Nephron progenitor cell (in vitro differentiated cells): Measurements from ENCODE around the gene TRMT61A.

Experiments used
- DNase-seq: peaks from one replicate; pipeline ENCODE4 v3.0.0; 2021
- H3K27ac Mint-ChIP-seq: 2 replicates; pipeline ENCODE4 v1.8.0; 2021; ENCODE audit warnings: mild to moderate bottlenecking, moderate library complexity, mixed read lengths
- H3K27me3 Mint-ChIP-seq: 2 replicates; pipeline ENCODE4 v1.8.0; 2021; ENCODE audit warnings: mild to moderate bottlenecking, low read depth, mixed read lengths; ENCODE audit not compliant: poor library complexity
- H3K36me3 Mint-ChIP-seq: 2 replicates; pipeline ENCODE4 v1.8.0; 2021; ENCODE audit warnings: low read depth, mixed read lengths
- H3K4me1 Mint-ChIP-seq: 2 replicates; pipeline ENCODE4 v1.8.0; 2021; ENCODE audit warnings: mixed read lengths
- H3K4me3 Mint-ChIP-seq: 2 replicates; pipeline ENCODE4 v1.8.0; 2021; ENCODE audit warnings: mild to moderate bottlenecking, moderate library complexity, mixed read lengths
- H3K9me3 Mint-ChIP-seq: 2 replicates; pipeline ENCODE4 v1.8.0; 2021; ENCODE audit warnings: mild to moderate bottlenecking, moderate library complexity, mixed read lengths
- CTCF ChIP-seq: fragments of 200-600 bp; sonication (generic); IDR thresholded peaks from 2 replicates; pipeline ENCODE4 v1.5.0; 2021; ENCODE audit warnings: antibody characterized with exemption

The TRMT61A gene

DNA sequence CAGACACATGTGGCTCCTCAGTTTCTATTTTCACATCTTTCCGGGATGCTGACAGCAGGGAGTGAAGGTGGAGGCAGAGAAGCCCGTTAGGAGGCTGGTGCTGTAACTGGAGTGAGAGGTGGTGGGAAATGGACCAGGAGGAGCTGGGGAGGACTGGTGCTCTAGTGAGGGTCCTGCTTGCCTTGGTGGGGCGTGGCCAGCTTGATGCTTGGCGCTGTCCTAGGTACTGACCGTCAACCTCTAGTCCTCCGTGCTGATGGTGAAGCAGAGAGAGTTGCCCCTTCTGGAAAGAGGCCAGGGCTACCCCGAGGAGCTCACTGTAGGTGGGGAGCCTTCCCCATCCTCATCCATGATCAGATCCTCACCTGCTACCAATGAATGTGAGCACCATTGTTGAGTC lies 1.4 kb downstream of the TRMT61A start:
- Mint-ChIP-seq H3K27me3 (no peaks in the 10 kb centered on the region), H3K4me1 (peaks cover 48% of the 10 kb centered on the region), H3K27ac (no peak overlapping the region), H3K9me3 (no peaks in the 10 kb centered on the region), H3K4me3 (peak overlapping the region; percentile 95), H3K36me3 (no peaks in the 10 kb centered on the region)
- TF ChIP-seq CTCF, result no peak
- peak; percentile 83 for DNase-seq

DNA sequence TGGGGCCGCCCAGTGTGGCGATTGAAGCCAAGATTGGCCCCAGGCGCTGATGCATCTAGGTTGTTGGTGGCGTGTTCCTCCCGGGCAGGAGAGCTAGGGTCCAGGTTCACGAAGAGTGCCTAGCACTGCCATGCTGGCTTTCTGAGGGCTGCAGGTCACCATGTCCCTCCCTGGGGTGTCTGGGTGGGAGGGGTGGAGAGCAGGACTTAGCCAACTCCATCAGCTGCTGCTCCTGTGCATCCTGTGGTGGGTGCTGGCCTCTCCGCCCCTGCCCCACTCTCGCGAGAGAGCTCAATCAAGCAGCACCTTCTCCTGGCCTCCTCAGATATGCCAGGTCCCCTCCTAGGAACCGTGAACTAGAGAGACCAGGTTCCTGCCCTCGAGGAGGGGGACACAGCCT lies 1.8 kb downstream of the TRMT61A start:
- H3K9me3 Mint-ChIP-seq, result no peaks in the 10 kb centered on the region
- no peaks in the 10 kb centered on the region for H3K27me3 Mint-ChIP-seq
- no peaks in the 10 kb centered on the region for H3K36me3 Mint-ChIP-seq
- no peak overlapping the region for H3K4me3 Mint-ChIP-seq
- no peak for DNase-seq
- no peak for TF ChIP-seq CTCF
- no peak overlapping the region for H3K27ac Mint-ChIP-seq
- peaks cover 43% of the 10 kb centered on the region for H3K4me1 Mint-ChIP-seq

- no peak overlapping the region for H3K4me3 Mint-ChIP-seq
These were observed 2.6 kb downstream of the TRMT61A start for GRCh38 chr14:103531421-103532215.

GRCh38 chr14:103532216-103533136 lies 3.5 kb downstream of the TRMT61A start:
- Mint-ChIP-seq H3K9me3 (no peaks in the 10 kb centered on the region), H3K27me3 (no peaks in the 10 kb centered on the region), H3K36me3 (no peaks in the 10 kb centered on the region), H3K4me3 (no peak overlapping the region), H3K27ac (no peak overlapping the region), H3K4me1 (peaks cover 28% of the 10 kb centered on the region)
- TF ChIP-seq CTCF, result no peak
- DNase-seq, result no peak

More at GRCh38 chr14:103531421-103532215, 2.6 kb downstream of the TRMT61A start:
- H3K4me1 Mint-ChIP-seq, result peaks cover 36% of the 10 kb centered on the region
- no peaks in the 10 kb centered on the region for H3K36me3 Mint-ChIP-seq
- H3K27me3 Mint-ChIP-seq, result no peaks in the 10 kb centered on the region
- no peak for TF ChIP-seq CTCF
- no peaks in the 10 kb centered on the region for H3K9me3 Mint-ChIP-seq
- DNase-seq, result no peak
- H3K27ac Mint-ChIP-seq, result no peak overlapping the region

GRCh38 chr14:103533137-103533998 lies 4.4 kb downstream of the TRMT61A start:
- Mint-ChIP-seq H3K27me3 (no peaks in the 10 kb centered on the region), H3K4me3 (no peak overlapping the region), H3K4me1 (peaks cover 19% of the 10 kb centered on the region), H3K27ac (no peak overlapping the region), H3K9me3 (no peaks in the 10 kb centered on the region), H3K36me3 (no peaks in the 10 kb centered on the region)
- no peak for TF ChIP-seq CTCF
- DNase-seq, result no peak
